Upper lobe of left lung (tissue), 6 donors: Measurements from ENCODE around the gene KCNG2. TPM values are rescaled to one million over a fixed set of nuclear protein-coding genes. Genes with fewer than 3 reads are reported as not detected.

Experiments
- ATAC-seq, 2 donors: fragments of 200-7000 bp; cut with Tn5 transposase; one replicate each; pipeline ENCODE4 v1.9.1; 2022; ENCODE audit warnings: mild to moderate bottlenecking in 2 of 2, moderate library complexity in 2 of 2; ENCODE audit not compliant: low FRiP score in 2 of 2
- DNase-seq, 2 donors: peaks; one replicate each; pipeline ENCODE4 v3.0.0-alpha.2; 2019 to 2020
- H3K27ac ChIP-seq, 4 donors: fragments of 200-600 bp; sonication (generic); one replicate each; pipeline ENCODE4 v1.5.1; 2016 to 2019
- H3K27me3 ChIP-seq, 4 donors: fragments of 200-600 bp; sonication (generic); one replicate each; pipeline ENCODE4 v1.5.1; 2017 to 2019
- H3K36me3 ChIP-seq, 4 donors: fragments of 200-600 bp; sonication (generic); one replicate each; pipeline ENCODE4 v1.5.1; 2016 to 2019
- H3K4me1 ChIP-seq, 4 donors: fragments of 200-600 bp; sonication (generic); one replicate each; pipeline ENCODE4 v1.5.1; 2018 to 2019
- H3K4me3 ChIP-seq, 4 donors: fragments of 200-600 bp; sonication (generic); one replicate each; pipeline ENCODE4 v1.5.1; 2017 to 2019; ENCODE audit warnings: mild to moderate bottlenecking in 2 of 4, moderate library complexity in 1 of 4
- H3K9me3 ChIP-seq, 4 donors: fragments of 200-600 bp; sonication (generic); one replicate each; pipeline ENCODE4 v1.5.1; 2018 to 2019
- EP300 ChIP-seq, 4 donors: sonication (generic); formaldehyde crosslinking; IDR thresholded peaks; one replicate each; pipeline ENCODE4 v1.5.1; 2017; ENCODE audit warnings: antibody characterized with exemption in 4 of 4, control low read depth in 2 of 4
- POLR2A ChIP-seq, 4 donors: fragments of 450-650 bp; IDR thresholded peaks; one replicate each; pipeline ENCODE4 v1.5.1; 2016 to 2017; ENCODE audit warnings: antibody characterized with exemption in 4 of 4, mild to moderate bottlenecking in 2 of 4
- POLR2AphosphoS5 ChIP-seq, 2 donors: sonication (generic); formaldehyde crosslinking; IDR thresholded peaks; one replicate each; pipeline ENCODE4 v1.5.1; 2017; ENCODE audit warnings: antibody characterized with exemption in 2 of 2
- WGBS, 2 donors: methylation state at CpG; one replicate each; pipeline ENCODE4 v1.1.5; 2017 to 2018; 5-methylcytosine and 5-hydroxymethylcytosine counted together
- total RNA-seq, 6 donors: library from RNA; depleted of rRNA in 4 of 6; stranded (reverse); fragments of >200 nt in 4 of 6; gene quantifications; one replicate each; pipeline versions ENCODE4 v1.1.0 to v1.2.1, GENCODE V29; 2016 to 2021
- TF ChIP-seq, protein P1 (sequence below), 6 experiments: fragments of 450-650 bp in 4 of 6; fragments of 200-600 bp in 2 of 6; sonication (generic) in 2 of 6; IDR thresholded peaks; one replicate each; pipeline ENCODE4 v1.5.1; 2016 to 2019; ENCODE audit warnings: antibody characterized with exemption in 6 of 6
- donor health status: DM: no; HTN: no; CAD: no; lungs with moderate emphysema.
- donor health status: DM: no; HTN: yes; CAD: no; lungs with severe emphysema.

KCNG2 gene
- total RNA-seq, 6 donors from 2014 or later, result 0.49 to 1.1 (median 0.73) TPM; not detected in 2

GRCh38 chr18:79882522-79883241 is 84.9 kb downstream of the KCNG2 start:
- DNase-seq, result peak in 1 of 2 donors; percentile 69
- no peaks in the 10 kb centered on the region for H3K27me3 ChIP-seq
- H3K27ac ChIP-seq, result no peak overlapping the region
- TF ChIP-seq, protein P1, sequence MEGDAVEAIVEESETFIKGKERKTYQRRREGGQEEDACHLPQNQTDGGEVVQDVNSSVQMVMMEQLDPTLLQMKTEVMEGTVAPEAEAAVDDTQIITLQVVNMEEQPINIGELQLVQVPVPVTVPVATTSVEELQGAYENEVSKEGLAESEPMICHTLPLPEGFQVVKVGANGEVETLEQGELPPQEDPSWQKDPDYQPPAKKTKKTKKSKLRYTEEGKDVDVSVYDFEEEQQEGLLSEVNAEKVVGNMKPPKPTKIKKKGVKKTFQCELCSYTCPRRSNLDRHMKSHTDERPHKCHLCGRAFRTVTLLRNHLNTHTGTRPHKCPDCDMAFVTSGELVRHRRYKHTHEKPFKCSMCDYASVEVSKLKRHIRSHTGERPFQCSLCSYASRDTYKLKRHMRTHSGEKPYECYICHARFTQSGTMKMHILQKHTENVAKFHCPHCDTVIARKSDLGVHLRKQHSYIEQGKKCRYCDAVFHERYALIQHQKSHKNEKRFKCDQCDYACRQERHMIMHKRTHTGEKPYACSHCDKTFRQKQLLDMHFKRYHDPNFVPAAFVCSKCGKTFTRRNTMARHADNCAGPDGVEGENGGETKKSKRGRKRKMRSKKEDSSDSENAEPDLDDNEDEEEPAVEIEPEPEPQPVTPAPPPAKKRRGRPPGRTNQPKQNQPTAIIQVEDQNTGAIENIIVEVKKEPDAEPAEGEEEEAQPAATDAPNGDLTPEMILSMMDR (IDR thresholded peaks at IDR 0.05), result no peak
- TF ChIP-seq EP300 (IDR thresholded peaks at IDR 0.05) (no peak), POLR2A (IDR thresholded peaks at IDR 0.05) (no peak), POLR2AphosphoS5 (IDR thresholded peaks at IDR 0.05) (no peak)
- H3K36me3 ChIP-seq, result no peaks in the 10 kb centered on the region
- peak in 1 of 2 donors; percentile 25 for ATAC-seq
- no peaks in the 10 kb centered on the region for H3K4me1 ChIP-seq
- whole genome bisulfite sequencing, 2 donors, result 96% methylated on average over 61 to 68 of the region's 68 CpGs
- H3K4me3 ChIP-seq, result no peak overlapping the region
- H3K9me3 ChIP-seq, result peaks cover 0 to 6% (median under 1%) of the 10 kb centered on the region in 4 donors

DNA sequence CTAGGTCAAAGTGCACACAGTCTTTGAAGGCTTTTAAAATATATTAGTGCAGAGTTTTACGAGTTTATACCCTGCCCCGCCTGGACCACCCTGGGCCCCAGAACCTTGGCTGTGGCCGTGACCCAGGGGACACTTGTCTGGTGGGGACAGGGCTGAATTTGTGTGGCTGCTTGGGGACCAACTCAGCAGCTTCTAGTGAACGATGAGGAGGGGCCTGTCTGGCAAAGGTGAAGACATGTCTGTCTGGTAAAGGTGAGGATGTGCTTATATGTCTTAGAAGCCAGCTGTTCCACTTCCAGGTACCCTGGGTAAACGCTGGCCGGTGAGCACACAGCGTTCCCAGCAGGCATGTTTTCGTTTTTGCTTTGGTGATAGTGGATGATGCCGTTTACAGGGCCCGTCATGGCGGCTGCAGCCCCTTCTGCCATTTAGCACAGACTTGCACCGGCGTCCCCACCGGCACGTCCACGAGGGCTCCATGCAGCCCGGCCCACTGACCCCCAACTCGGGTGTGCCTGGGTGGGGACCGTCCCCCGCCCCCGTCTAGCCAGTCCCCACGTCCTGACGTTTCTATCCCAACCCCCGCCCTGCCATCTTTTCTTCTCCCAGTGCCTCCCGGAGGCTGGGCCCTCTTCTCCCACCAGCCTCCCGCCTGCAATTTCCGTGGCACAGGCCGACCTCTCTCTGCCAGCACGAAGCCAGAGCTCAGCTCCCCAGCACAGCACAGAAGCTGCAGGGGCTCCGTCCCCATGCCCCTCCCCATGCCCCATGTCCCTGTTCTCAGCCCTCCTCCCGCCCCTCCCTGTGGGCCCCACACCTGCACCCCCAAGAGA is 85.9 kb downstream of the KCNG2 start:
- H3K27ac ChIP-seq, result no peak overlapping the region
- no peaks in the 10 kb centered on the region for H3K36me3 ChIP-seq
- no peaks in the 10 kb centered on the region for H3K27me3 ChIP-seq
- DNase-seq, result no peak
- H3K4me1 ChIP-seq, result no peaks in the 10 kb centered on the region
- TF ChIP-seq, protein P1 (IDR thresholded peaks at IDR 0.05), result no peak
- no peak for TF ChIP-seq EP300 (IDR thresholded peaks at IDR 0.05)
- TF ChIP-seq POLR2A (IDR thresholded peaks at IDR 0.05), result no peak
- TF ChIP-seq POLR2AphosphoS5 (IDR thresholded peaks at IDR 0.05), result no peak
- no peak overlapping the region for H3K4me3 ChIP-seq
- WGBS, 2 donors, result 91 to 92% methylated on average over 27 to 28 of the region's 31 CpGs
- no peak for ATAC-seq
- H3K9me3 ChIP-seq, result peaks cover 0 to 16% (median 6%) of the 10 kb centered on the region in 4 donors

- Histone ChIP-seq H3K4me1 (no peaks in the 10 kb centered on the region), H3K9me3 (peaks cover 3 to 20% (median 10%) of the 10 kb centered on the region in 4 donors), H3K27ac (no peak overlapping the region), H3K4me3 (no peak overlapping the region), H3K36me3 (no peaks in the 10 kb centered on the region), H3K27me3 (no peaks in the 10 kb centered on the region)
- TF ChIP-seq, protein P1 (IDR thresholded peaks at IDR 0.05), result no peak
- TF ChIP-seq POLR2AphosphoS5 (IDR thresholded peaks at IDR 0.05), result no peak
- TF ChIP-seq EP300 (IDR thresholded peaks at IDR 0.05), result no peak
- no peak for TF ChIP-seq POLR2A (IDR thresholded peaks at IDR 0.05)
- DNase-seq (no peak), ATAC-seq (peak in 1 of 2 donors; percentile 36)
- 83 to 89% methylated on average over 22 to 28 of the region's 29 CpGs for WGBS, 2 donors
Measured at GRCh38 chr18:79884294-79884962, 86.7 kb downstream of the KCNG2 start.

GRCh38 chr18:79884963-79885728 is 87.4 kb downstream of the KCNG2 start:
- no peaks in the 10 kb centered on the region for H3K27me3 ChIP-seq
- WGBS, 2 donors, result 87 to 88% methylated on average over 15 to 25 of the region's 25 CpGs
- TF ChIP-seq, protein P1 (IDR thresholded peaks at IDR 0.05), result no peak
- TF ChIP-seq POLR2A (IDR thresholded peaks at IDR 0.05) (no peak), EP300 (IDR thresholded peaks at IDR 0.05) (no peak), POLR2AphosphoS5 (IDR thresholded peaks at IDR 0.05) (no peak)
- DNase-seq (no peak), ATAC-seq (peak in 1 of 2 donors; percentile 15)
- no peak overlapping the region for H3K27ac ChIP-seq
- H3K4me3 ChIP-seq, result no peak overlapping the region
- peaks cover 6 to 27% (median 17%) of the 10 kb centered on the region in 4 donors for H3K9me3 ChIP-seq
- H3K4me1 ChIP-seq, result no peaks in the 10 kb centered on the region
- no peaks in the 10 kb centered on the region for H3K36me3 ChIP-seq
